A673 (cell line): ENCODE measurements around the gene SVIL. TPM values are rescaled to one million over a fixed set of nuclear protein-coding genes. Genes with fewer than 3 reads are reported as not detected.

Experiments
- BruUV-seq: library from RNA; stranded (reverse); fragments of 400-500 nt; replicated peaks from 2 replicates; lab custom pipeline; 2021; lab: Mats Ljungman, UMichigan
- CTCF ChIA-PET: fragments of 300-600 bp; sonication (Branson Sonifier 250); formaldehyde crosslinking; loops from one replicate; lab custom pipeline; 2022; ENCODE audit warnings: antibody characterized with exemption; lab: Charles Lee
- POLR2A ChIA-PET: fragments of 300-600 bp; sonication (Branson Sonifier 250); formaldehyde crosslinking; loops from one replicate; lab custom pipeline; 2022; ENCODE audit warnings: antibody characterized with exemption; ENCODE audit not compliant: low non-redundant PET; lab: Charles Lee
- DNase-seq: peaks from one replicate; pipeline ENCODE4 v3.0.0-alpha.2; 2015; ENCODE audit warnings: low spot score
- H3K27ac ChIP-seq: fragments of 200-600 bp; sonication (generic); 2 replicates; pipeline ENCODE4 v1.5.1; 2016; ENCODE audit warnings: mixed run types, low read depth, mild to moderate bottlenecking, mixed read lengths, antibody characterized with exemption, low read length; ENCODE audit not compliant: poor library complexity, severe bottlenecking
- H3K27me3 ChIP-seq: fragments of 200-600 bp; sonication (generic); replicated peaks from 2 replicates; pipeline ENCODE4 v1.6.1; 2017; ENCODE audit warnings: mixed run types, low read depth, mild to moderate bottlenecking, mixed read lengths, antibody characterized with exemption, low read length; ENCODE audit not compliant: insufficient read depth, poor library complexity
- H3K36me3 ChIP-seq: fragments of 200-600 bp; sonication (generic); 2 replicates; pipeline ENCODE4 v1.6.1; 2016; ENCODE audit warnings: mixed run types, mild to moderate bottlenecking, mixed read lengths, antibody characterized with exemption, low read length; ENCODE audit not compliant: insufficient read depth, poor library complexity, severe bottlenecking
- H3K4me1 ChIP-seq: fragments of 200-600 bp; sonication (generic); 2 replicates; pipeline ENCODE4 v1.6.1; 2017; ENCODE audit warnings: mixed run types, mild to moderate bottlenecking, mixed read lengths, antibody characterized with exemption, low read length; ENCODE audit not compliant: insufficient read depth, poor library complexity, severe bottlenecking
- H3K4me3 ChIP-seq: fragments of 200-600 bp; sonication (generic); 2 replicates; pipeline ENCODE4 v1.5.1; 2016; ENCODE audit warnings: low read depth, mixed run types, mild to moderate bottlenecking, mixed read lengths, low read length; ENCODE audit not compliant: poor library complexity, severe bottlenecking
- H3K9me3 ChIP-seq: fragments of 200-600 bp; sonication (generic); 2 replicates; pipeline ENCODE4 v1.6.1; 2016; ENCODE audit warnings: mixed run types, low read depth, mild to moderate bottlenecking, mixed read lengths, antibody characterized with exemption, low read length; ENCODE audit not compliant: poor library complexity, severe bottlenecking
- CTCF ChIP-seq: fragments of 300-800, 200-600 bp; sonication (generic); conservative IDR thresholded peaks from 2 replicates; pipeline ENCODE4 v1.5.1; 2017; ENCODE audit warnings: low read depth, mild to moderate bottlenecking, antibody characterized with exemption, low read length, moderate library complexity, mixed read lengths
- EZH2 ChIP-seq: fragments of 200-600 bp; sonication (generic); IDR thresholded peaks from 2 replicates; pipeline ENCODE4 v1.6.1; 2017; ENCODE audit warnings: borderline replicate concordance, low read depth, mild to moderate bottlenecking, mixed read lengths, antibody characterized with exemption, low read length; ENCODE audit not compliant: poor library complexity, severe bottlenecking
- intact Hi-C: fragments of 100-400 bp; cut with micrococcal nuclease; formaldehyde crosslinking; loops from one replicate; pipeline ENCODE4 v1.10.0; 2022; ENCODE audit not compliant: unreplicated experiment
- total RNA-seq: library from RNA; stranded (reverse); gene quantifications from 2 replicates; pipeline ENCODE4 v1.2.3, GENCODE V29; 2021

The SVIL gene
- total RNA-seq, 1 experiment from 2014 or later = 31.9 TPM

GRCh38 chr10:29437871-29438270 lies 196.9 kb downstream of the SVIL start:
- H3K27ac ChIP-seq = no peak overlapping the region
- no TSS peak for BruUV-seq

GRCh38 chr10:29435809-29436501 lies 198.8 kb downstream of the SVIL start:
- intact Hi-C loops = no loop called here
- BruUV-seq = no TSS peak
- DNase-seq = no peak

More at GRCh38 chr10:29437871-29438270, 196.9 kb downstream of the SVIL start:
- intact Hi-C loops = no loop called here
- Histone ChIP-seq H3K4me3 (no peak overlapping the region), H3K27me3 (no peaks in the 10 kb centered on the region), H3K9me3 (peaks cover 59% of the 10 kb centered on the region), H3K4me1 (peaks cover 11% of the 10 kb centered on the region), H3K36me3 (peaks cover 5% of the 10 kb centered on the region)
- CTCF ChIA-PET = no interaction called here
- DNase-seq = no peak
- TF ChIP-seq CTCF = no peak
- no peak for TF ChIP-seq EZH2
- POLR2A ChIA-PET = no interaction called here

GRCh38 chr10:29434111-29434510 lies 200.7 kb downstream of the SVIL start:
- TF ChIP-seq CTCF (no peak), EZH2 (no peak)
- no peak for DNase-seq
- Histone ChIP-seq H3K27me3 (no peaks in the 10 kb centered on the region), H3K27ac (peak overlapping the region; percentile 37), H3K4me3 (no peak overlapping the region), H3K36me3 (peaks cover 5% of the 10 kb centered on the region), H3K9me3 (peaks cover 52% of the 10 kb centered on the region), H3K4me1 (peaks cover 34% of the 10 kb centered on the region)
- ChIA-PET POLR2A (no interaction called here), CTCF (no interaction called here)
- intact Hi-C loops = loop anchor here (5.0 kb wide), 1 partner anchor 158 kb away; no protein-coding TSS in a partner anchor
- BruUV-seq = no TSS peak

More at GRCh38 chr10:29435809-29436501, 198.8 kb downstream of the SVIL start:
- Histone ChIP-seq H3K36me3 (peaks cover 5% of the 10 kb centered on the region), H3K4me1 (peaks cover 25% of the 10 kb centered on the region), H3K27me3 (no peaks in the 10 kb centered on the region), H3K9me3 (peaks cover 57% of the 10 kb centered on the region), H3K4me3 (no peak overlapping the region), H3K27ac (no peak overlapping the region)
- CTCF ChIA-PET = no interaction called here
- POLR2A ChIA-PET = no interaction called here
- no peak for TF ChIP-seq CTCF
- TF ChIP-seq EZH2 = no peak
